Neuronal stem cell (in vitro differentiated cells): ENCODE measurements around the gene TMED5. TPM values are rescaled to one million over a fixed set of nuclear protein-coding genes. Genes with fewer than 3 reads are reported as not detected.

Experiments used
- DNase-seq: peaks from one replicate; pipeline ENCODE4 v3.0.0-alpha.2; 2013; ENCODE audit warnings: low spot score
- H2AFZ ChIP-seq: one replicate; pipeline ENCODE4 v1.6.1; 2013; ENCODE audit warnings: mild to moderate bottlenecking, low read length, inconsistent platforms
- H2AK5ac ChIP-seq: 2 replicates; pipeline ENCODE4 v1.6.1; 2013; ENCODE audit warnings: low read depth, mild to moderate bottlenecking, inconsistent platforms, low read length, moderate library complexity, mixed read lengths
- H2BK120ac ChIP-seq: 2 replicates; pipeline ENCODE4 v1.6.1; 2013; ENCODE audit warnings: low read depth, mild to moderate bottlenecking, inconsistent platforms, low read length, moderate library complexity, mixed read lengths
- H2BK12ac ChIP-seq: one replicate; pipeline ENCODE4 v1.6.1; 2013; ENCODE audit warnings: low read length, inconsistent platforms
- H2BK15ac ChIP-seq: 2 replicates; pipeline ENCODE4 v1.6.1; 2013; ENCODE audit warnings: mild to moderate bottlenecking, low read length, inconsistent platforms, mixed read lengths
- H2BK5ac ChIP-seq: one replicate; pipeline ENCODE4 v1.6.1; 2013; ENCODE audit warnings: inconsistent platforms, mild to moderate bottlenecking, low read length, moderate library complexity
- H3K14ac ChIP-seq: one replicate; pipeline ENCODE4 v1.6.1; 2013; ENCODE audit warnings: low read length, inconsistent platforms
- H3K18ac ChIP-seq: 2 replicates; pipeline ENCODE4 v1.6.1; 2013; ENCODE audit warnings: low read length, inconsistent platforms
- H3K23ac ChIP-seq: 2 replicates; pipeline ENCODE4 v1.6.1; 2013; ENCODE audit warnings: low read depth, mild to moderate bottlenecking, mixed read lengths, low read length, inconsistent platforms; ENCODE audit not compliant: poor library complexity
- H3K27ac ChIP-seq: replicated peaks from 3 replicates; pipeline ENCODE4 v1.5.1; 2013; ENCODE audit warnings: low read length, inconsistent platforms
- H3K27me3 ChIP-seq, 3 experiments: 2 replicates each; pipeline ENCODE4 v1.6.1; 2013; ENCODE audit warnings: low read length in 3 of 3, mild to moderate bottlenecking in 2 of 3, inconsistent platforms in 1 of 3, low read depth in 1 of 3, mixed read lengths in 1 of 3, moderate library complexity in 1 of 3; ENCODE audit not compliant: control insufficient read depth in 3 of 3, insufficient read depth in 3 of 3
- H3K36me3 ChIP-seq, 2 donors: replicated peaks in 1 of 2; 2 replicates each; pipeline ENCODE4 v1.6.1; 2013; ENCODE audit warnings: low read length in 2 of 2; ENCODE audit not compliant: control insufficient read depth in 2 of 2, insufficient read depth in 2 of 2
- H3K4ac ChIP-seq: 2 replicates; pipeline ENCODE4 v1.6.1; 2013; ENCODE audit warnings: inconsistent platforms, mild to moderate bottlenecking, low read length, moderate library complexity
- H3K4me1 ChIP-seq, 2 donors: 1 replicate in 1 of 2; 2 replicates in 1 of 2; pipeline ENCODE4 v1.6.1; 2013; ENCODE audit warnings: low read length in 2 of 2, low read depth in 1 of 2; ENCODE audit not compliant: control insufficient read depth in 2 of 2, insufficient read depth in 1 of 2
- H3K4me2 ChIP-seq: one replicate; pipeline ENCODE4 v1.6.1; 2013; ENCODE audit warnings: mild to moderate bottlenecking, low read length, inconsistent platforms; ENCODE audit not compliant: insufficient read depth, poor library complexity, severe bottlenecking
- H3K4me3 ChIP-seq, 2 donors: 2 replicates each; pipeline ENCODE4 v1.5.1; 2013; ENCODE audit warnings: low read length in 2 of 2, mild to moderate bottlenecking in 2 of 2, inconsistent platforms in 1 of 2, moderate library complexity in 1 of 2
- H3K79me1 ChIP-seq: one replicate; pipeline ENCODE4 v1.6.1; 2013; ENCODE audit warnings: low read depth, mild to moderate bottlenecking, inconsistent platforms, low read length, moderate library complexity
- H3K9ac ChIP-seq: one replicate; pipeline ENCODE4 v1.6.1; 2013; ENCODE audit warnings: mild to moderate bottlenecking, low read depth, low read length, inconsistent platforms; ENCODE audit not compliant: poor library complexity
- H3K9me3 ChIP-seq, 2 donors: replicated peaks in 1 of 2; 2 replicates each; pipeline versions ENCODE3 to v1.6.1; 2013; ENCODE audit warnings: low read length in 2 of 2, mild to moderate bottlenecking in 2 of 2, inconsistent platforms in 1 of 2, low read depth in 1 of 2, mixed read lengths in 1 of 2, moderate library complexity in 1 of 2; ENCODE audit not compliant: control insufficient read depth in 2 of 2, insufficient read depth in 1 of 2
- H4K8ac ChIP-seq: one replicate; pipeline ENCODE4 v1.6.1; 2013; ENCODE audit warnings: low read depth, mild to moderate bottlenecking, inconsistent platforms, low read length, moderate library complexity
- H4K91ac ChIP-seq: one replicate; pipeline ENCODE4 v1.6.1; 2013; ENCODE audit warnings: low read length, low read depth, mild to moderate bottlenecking, inconsistent platforms; ENCODE audit not compliant: poor library complexity
- WGBS, 2 donors: extraction: QIAGEN DNeasy Blood & Tissue Kit; methylation state at CpG; one replicate each; pipeline ENCODE4 v1.1.7; 2013; ENCODE audit warnings: missing lambda C conversion rate in 2 of 2, mixed read lengths in 1 of 2; ENCODE audit not compliant: insufficient read length in 2 of 2, insufficient replicate concordance in 1 of 2; ENCODE audit errors: extremely low coverage in 2 of 2; 5-methylcytosine and 5-hydroxymethylcytosine counted together
- small RNA-seq: library from polyadenylated mRNA; stranded (forward); fragments of <200 nt; extraction: miRNeasy Mini kit (QIAGEN cat#:217004); gene quantifications from one replicate; pipeline ENCODE3, GENCODE V24; 2013; ENCODE audit not compliant: insufficient read depth

Gene TMED5

DNA sequence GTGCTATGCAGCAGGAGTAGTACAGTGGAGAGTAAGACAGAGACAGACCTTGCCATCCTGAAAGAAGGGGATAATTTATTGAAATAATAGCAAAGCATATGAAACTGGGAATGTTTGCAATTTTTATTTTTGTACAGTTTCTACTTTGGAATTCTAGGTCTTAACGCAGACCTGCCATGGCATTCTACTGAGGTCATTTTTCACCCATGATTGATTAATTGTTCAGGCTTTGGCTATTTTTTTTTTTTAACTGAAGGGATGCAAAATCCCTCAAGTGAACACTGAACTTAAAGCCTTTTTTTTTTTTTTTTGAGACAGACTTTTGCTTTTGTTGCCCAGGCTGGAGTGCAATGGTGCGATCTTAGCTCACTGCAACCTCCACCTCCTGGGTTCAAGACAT lies 74.0 kb downstream of the TMED5 start:
- Histone ChIP-seq H3K9me3 (peaks cover 0 to 43% of the 10 kb centered on the region in 2 donors), H3K4ac (no peak overlapping the region), H3K4me2 (no peak overlapping the region), H2BK12ac (no peak overlapping the region), H4K8ac (no peak overlapping the region), H2BK120ac (no peak overlapping the region), H3K27ac (no peak overlapping the region), H3K23ac (no peak overlapping the region), H3K27me3 (no peaks in the 10 kb centered on the region), H3K18ac (no peak overlapping the region), H3K4me1 (no peaks in the 10 kb centered on the region), H3K79me1 (no peaks in the 10 kb centered on the region), H3K14ac (no peak overlapping the region), H3K9ac (no peak overlapping the region), H2AFZ (no peak overlapping the region), H3K36me3 (peaks cover 0 to 85% of the 10 kb centered on the region in 2 donors), H4K91ac (no peak overlapping the region), H2AK5ac (no peak overlapping the region), H3K4me3 (no peak overlapping the region), H2BK15ac (no peak overlapping the region), H2BK5ac (no peak overlapping the region)
- no CpG with 5 or more reads among the region's 2 CpGs for WGBS, 2 donors
- DNase-seq, result no peak

DNA sequence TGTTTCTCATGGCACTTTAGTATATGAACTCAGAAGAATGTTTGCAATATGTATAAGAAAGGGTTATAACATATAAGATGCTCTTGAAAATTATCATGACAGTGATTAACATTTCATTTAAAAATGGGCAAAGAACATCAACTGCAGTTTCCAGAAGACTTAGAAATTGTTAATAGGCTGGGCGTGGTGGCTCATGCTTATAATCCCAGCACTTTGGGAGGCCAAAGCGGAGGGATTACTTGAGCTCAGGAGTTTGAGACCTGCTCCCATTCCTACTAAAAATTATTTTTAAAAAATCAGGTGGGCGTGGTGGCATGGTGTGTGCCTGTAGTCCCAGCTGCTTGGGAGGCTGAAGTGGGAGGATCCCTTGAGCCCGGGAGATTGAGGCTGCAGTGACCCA lies 78.1 kb downstream of the TMED5 start:
- no peak overlapping the region for H2BK15ac ChIP-seq
- no CpG with 5 or more reads among the region's 4 CpGs for WGBS, 2 donors
- H2BK5ac ChIP-seq, result no peak overlapping the region
- H3K14ac ChIP-seq, result no peak overlapping the region
- no peak overlapping the region for H3K4ac ChIP-seq
- H3K4me3 ChIP-seq, result no peak overlapping the region
- H3K36me3 ChIP-seq, result peaks cover 0 to 81% of the 10 kb centered on the region in 2 donors
- H3K79me1 ChIP-seq, result peaks cover 1% of the 10 kb centered on the region
- H3K4me2 ChIP-seq, result no peak overlapping the region
- no peak overlapping the region for H3K9ac ChIP-seq
- H3K18ac ChIP-seq, result no peak overlapping the region
- peaks cover 0 to 3% of the 10 kb centered on the region in 2 donors for H3K4me1 ChIP-seq
- no peak overlapping the region for H2AFZ ChIP-seq
- no peak overlapping the region for H2BK12ac ChIP-seq
- peaks cover 0 to 25% of the 10 kb centered on the region in 2 donors for H3K9me3 ChIP-seq
- H2AK5ac ChIP-seq, result no peak overlapping the region
- H3K27me3 ChIP-seq, result no peaks in the 10 kb centered on the region
- no peak overlapping the region for H2BK120ac ChIP-seq
- H3K23ac ChIP-seq, result no peak overlapping the region
- no peak overlapping the region for H4K8ac ChIP-seq
- no peak overlapping the region for H3K27ac ChIP-seq
- H4K91ac ChIP-seq, result no peak overlapping the region
- no peak for DNase-seq

Small RNAs within 50 kb of the gene (small RNA-seq; reads per million reads assigned to genes)
- gene AC126124.1, result not detected
